CD8-positive, alpha-beta memory T cell (primary cell): ENCODE results near the gene TIMM22. TPM values are rescaled to one million over a fixed set of nuclear protein-coding genes. Genes with fewer than 3 reads are reported as not detected.
"Not testable (repeated sequence)": the region's sequence is repeated elsewhere in the genome, so short reads cannot be mapped to it uniquely, and the experiment has no call there.

ENCODE experiments used
- CTCF ChIA-PET: fragments of 350-600 bp; sonication (Branson Sonifier 250); formaldehyde crosslinking; loops from one replicate; lab custom pipeline; 2021; ENCODE audit warnings: antibody characterized with exemption; lab: Charles Lee
- POLR2A ChIA-PET: fragments of 350-600 bp; sonication (Branson Sonifier 250); formaldehyde crosslinking; loops from one replicate; lab custom pipeline; 2021; ENCODE audit warnings: antibody characterized with exemption; lab: Charles Lee
- DNase-seq, 5 donors: peaks; one replicate each; pipeline versions ENCODE4 v3.0.0 to v3.0.0-alpha.2; 2020 to 2022; ENCODE audit warnings: mixed read lengths in 1 of 5
- H3K27ac ChIP-seq: one replicate; pipeline ENCODE4 v1.7.0; 2013; ENCODE audit warnings: low read depth, mild to moderate bottlenecking, low read length, moderate library complexity
- H3K27me3 ChIP-seq: 2 replicates; pipeline ENCODE4 v1.7.0; 2013; ENCODE audit warnings: low read length, mild to moderate bottlenecking; ENCODE audit not compliant: insufficient read depth, poor library complexity, severe bottlenecking
- H3K36me3 ChIP-seq: 2 replicates; pipeline ENCODE4 v1.7.0; 2013; ENCODE audit warnings: mild to moderate bottlenecking, low read length, moderate library complexity; ENCODE audit not compliant: insufficient read depth
- H3K4me1 ChIP-seq: 2 replicates; pipeline ENCODE4 v1.7.0; 2013; ENCODE audit warnings: mild to moderate bottlenecking, low read length, moderate library complexity; ENCODE audit not compliant: insufficient read depth
- H3K4me3 ChIP-seq: 2 replicates; pipeline ENCODE4 v1.7.0; 2013; ENCODE audit warnings: mild to moderate bottlenecking, low read length
- H3K9me3 ChIP-seq: 2 replicates; pipeline ENCODE4 v1.7.0; 2013; ENCODE audit warnings: mild to moderate bottlenecking, low read length
- H3K27ac Mint-ChIP-seq, 8 donors: one replicate each; pipeline ENCODE4 v1.8.0; 2020 to 2021; ENCODE audit warnings: mixed read lengths in 8 of 8, mild to moderate bottlenecking in 6 of 8, inconsistent platforms in 3 of 8, moderate library complexity in 3 of 8
- H3K27me3 Mint-ChIP-seq, 2 donors: one replicate each; pipeline ENCODE4 v1.8.0; 2020 to 2021; ENCODE audit warnings: mixed read lengths in 2 of 2, mild to moderate bottlenecking in 1 of 2, moderate library complexity in 1 of 2
- H3K36me3 Mint-ChIP-seq, 3 donors: one replicate each; pipeline ENCODE4 v1.8.0; 2020 to 2021; ENCODE audit warnings: mixed read lengths in 3 of 3, inconsistent platforms in 1 of 3, mild to moderate bottlenecking in 1 of 3
- H3K4me1 Mint-ChIP-seq, 3 donors: one replicate each; pipeline ENCODE4 v1.8.0; 2020 to 2021; ENCODE audit warnings: mixed read lengths in 3 of 3, inconsistent platforms in 1 of 3, mild to moderate bottlenecking in 1 of 3
- H3K4me3 Mint-ChIP-seq, 7 donors: one replicate each; pipeline ENCODE4 v1.8.0; 2020 to 2021; ENCODE audit warnings: mixed read lengths in 7 of 7, mild to moderate bottlenecking in 6 of 7, moderate library complexity in 4 of 7, inconsistent platforms in 2 of 7
- H3K9me3 Mint-ChIP-seq, 5 donors: one replicate each; pipeline ENCODE4 v1.8.0; 2020 to 2022; ENCODE audit warnings: mixed read lengths in 5 of 5, mild to moderate bottlenecking in 3 of 5, moderate library complexity in 2 of 5, inconsistent platforms in 1 of 5
- polyA plus RNA-seq: library from polyadenylated mRNA; unstranded; fragments of 300-500 nt; fragmentation: Illumina TruSeq; gene quantifications from one replicate; pipeline ENCODE4 v1.2.3, GENCODE V29; 2021
- total RNA-seq, 2 experiments: library from RNA; stranded (reverse); gene quantifications; one replicate each; pipeline ENCODE4 v1.2.3, GENCODE V29; 2021

Gene TIMM22
- total and polyA plus RNA-seq, 3 experiments from 2014 or later, result 19.9 to 29.2 (median 21.5) TPM

DNA sequence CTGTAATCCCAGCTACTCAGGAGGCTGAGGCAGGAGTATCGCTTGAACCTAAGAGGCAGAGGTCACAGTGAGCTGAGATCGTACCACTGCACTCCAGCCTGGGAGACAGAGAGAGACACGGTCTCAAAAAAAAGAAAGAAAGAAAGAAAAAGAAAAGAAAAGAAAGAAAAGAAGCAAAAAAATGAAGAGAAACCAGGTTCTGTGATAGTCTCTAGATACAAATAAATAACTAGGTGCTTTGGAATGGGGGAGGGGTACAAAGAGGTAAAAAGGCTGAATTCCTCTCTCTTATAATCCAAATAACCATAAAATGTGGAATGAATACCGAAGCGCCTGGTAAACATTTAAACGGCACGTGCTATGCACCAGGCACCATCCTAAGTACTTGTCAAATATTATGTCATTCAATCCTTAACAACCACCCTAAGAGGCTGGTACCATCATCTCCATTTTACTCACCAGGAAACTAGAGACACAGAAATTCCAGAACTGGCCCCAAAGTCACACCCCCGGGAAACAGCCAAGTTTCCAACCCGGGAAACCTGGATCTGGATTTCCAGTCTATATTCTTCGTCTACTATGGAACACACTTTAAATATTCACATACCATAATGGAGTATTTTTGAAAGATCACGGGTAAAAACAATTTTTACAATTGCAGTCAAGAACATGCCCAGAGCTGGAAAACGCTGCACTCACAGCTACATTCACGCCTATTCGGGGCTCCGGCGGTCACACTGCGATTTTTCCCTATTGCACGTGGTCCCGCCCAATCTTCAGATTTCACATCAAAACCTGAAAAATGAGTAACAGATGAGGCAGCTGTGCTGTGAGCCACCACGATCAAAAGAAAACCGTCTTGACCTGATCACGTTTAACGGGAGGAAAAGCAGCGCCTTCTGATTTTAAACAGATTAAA is 27.9 kb upstream of the TIMM22 start:
- H3K27me3 ChIP-seq, result peaks cover 5% of the 10 kb centered on the region
- Mint-ChIP-seq H3K4me3 (no peak overlapping the region), H3K9me3 (no peaks in the 10 kb centered on the region), H3K4me1 (peaks cover 0 to 3% (median 0%) of the 10 kb centered on the region in 3 donors), H3K27me3 (peaks cover 17 to 58% of the 10 kb centered on the region in 2 donors), H3K36me3 (no peaks in the 10 kb centered on the region), H3K27ac (no peak overlapping the region)
- CTCF ChIA-PET, result no interaction called here
- H3K36me3 ChIP-seq, result no peaks in the 10 kb centered on the region
- POLR2A ChIA-PET, result no interaction called here
- H3K4me1 ChIP-seq, result no peaks in the 10 kb centered on the region
- DNase-seq, result no peak
- no peak overlapping the region for H3K27ac ChIP-seq
- no peaks in the 10 kb centered on the region for H3K9me3 ChIP-seq
- H3K4me3 ChIP-seq, result no peak overlapping the region

DNA sequence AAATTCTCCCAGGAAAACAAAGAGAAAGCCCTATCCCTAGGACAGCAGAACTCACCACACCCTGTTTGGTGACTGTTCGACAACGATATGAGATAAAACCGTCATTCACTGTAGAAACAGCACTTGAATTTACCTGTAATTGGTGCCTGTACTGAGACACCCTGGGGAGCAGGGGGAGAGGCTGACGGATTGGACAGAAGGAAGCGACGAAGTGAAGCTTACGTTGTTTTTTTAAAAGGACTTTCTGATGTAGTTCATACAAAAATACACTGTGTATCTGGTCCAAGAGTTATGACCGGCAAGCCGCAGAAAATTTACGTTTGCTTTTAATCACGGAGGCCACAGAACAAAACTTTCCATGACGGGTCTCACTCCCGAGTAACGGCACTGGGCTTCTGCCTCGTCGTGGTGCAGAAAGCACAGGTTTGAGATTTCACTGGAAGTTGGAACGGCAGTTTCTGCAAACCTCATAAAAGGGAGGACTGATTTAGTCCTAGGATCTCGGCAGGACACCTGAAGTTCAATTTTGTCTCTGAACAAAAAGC is 27.0 kb upstream of the TIMM22 start:
- DNase-seq, result no peak
- Mint-ChIP-seq H3K9me3 (no peaks in the 10 kb centered on the region), H3K4me3 (no peak overlapping the region), H3K27me3 (peaks cover 20 to 54% of the 10 kb centered on the region in 2 donors), H3K36me3 (no peaks in the 10 kb centered on the region), H3K4me1 (peaks cover 0 to 3% (median 0%) of the 10 kb centered on the region in 3 donors), H3K27ac (no peak overlapping the region)
- Histone ChIP-seq H3K36me3 (no peaks in the 10 kb centered on the region), H3K4me3 (no peak overlapping the region), H3K9me3 (no peaks in the 10 kb centered on the region), H3K4me1 (no peaks in the 10 kb centered on the region), H3K27ac (no peak overlapping the region), H3K27me3 (peaks cover 5% of the 10 kb centered on the region)
- ChIA-PET CTCF (no interaction called here), POLR2A (no interaction called here)

DNA sequence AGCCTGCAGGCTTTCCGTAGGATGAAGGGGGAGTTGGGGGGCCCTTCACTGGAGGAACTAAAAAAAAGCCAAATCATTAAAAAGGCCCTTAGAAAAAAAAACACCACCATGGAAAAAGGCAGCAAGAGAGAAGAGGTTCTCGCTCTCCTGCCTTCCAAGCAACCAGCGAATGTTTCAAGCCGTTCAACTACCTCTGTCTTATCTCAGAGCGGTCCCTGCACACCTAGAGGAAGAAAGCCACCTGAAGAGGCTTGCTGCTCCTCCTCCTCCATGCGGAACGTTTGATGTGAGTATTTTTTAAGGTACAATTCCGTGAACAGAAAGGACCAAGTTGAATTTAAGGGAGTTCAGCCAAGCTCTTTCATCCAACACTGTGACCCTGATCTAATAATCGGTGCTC is 26.6 kb upstream of the TIMM22 start:
- H3K27me3 ChIP-seq, result peaks cover 5% of the 10 kb centered on the region
- H3K27me3 Mint-ChIP-seq, result peaks cover 19 to 54% of the 10 kb centered on the region in 2 donors
- peaks cover 0 to 3% (median 0%) of the 10 kb centered on the region in 3 donors for H3K4me1 Mint-ChIP-seq
- no peak overlapping the region for H3K27ac ChIP-seq
- ChIA-PET POLR2A (no interaction called here), CTCF (interaction anchor here (1.1 kb wide), 1 partner anchor 27 kb away, joined by 3 read pairs; the partner anchor contains the start of gene TIMM22)
- H3K36me3 ChIP-seq, result no peaks in the 10 kb centered on the region
- no peak overlapping the region for H3K4me3 ChIP-seq
- no peaks in the 10 kb centered on the region for H3K4me1 ChIP-seq
- no peak overlapping the region for H3K27ac Mint-ChIP-seq
- no peak overlapping the region for H3K4me3 Mint-ChIP-seq
- no peak for DNase-seq
- H3K9me3 Mint-ChIP-seq, result no peaks in the 10 kb centered on the region
- H3K9me3 ChIP-seq, result no peaks in the 10 kb centered on the region
- H3K36me3 Mint-ChIP-seq, result no peaks in the 10 kb centered on the region

DNA sequence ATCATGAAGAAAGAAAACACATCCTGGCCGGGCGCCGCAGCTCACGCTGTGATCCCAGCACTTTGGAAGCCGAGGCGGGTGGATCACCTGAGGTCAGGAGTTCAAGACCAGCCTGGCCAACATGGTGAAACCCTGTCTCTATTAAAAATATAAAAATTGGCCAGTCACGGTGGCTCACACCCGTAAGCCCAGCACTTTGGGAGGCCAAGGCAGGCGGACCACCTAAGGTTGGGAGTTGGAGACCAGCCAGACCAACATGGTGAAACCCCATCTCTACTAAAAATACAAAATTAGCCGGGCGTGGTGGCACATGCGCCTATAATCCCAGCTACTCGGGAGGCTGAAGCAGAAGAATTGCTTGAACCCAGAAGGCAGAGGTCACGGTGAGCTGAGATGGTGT is 25.1 kb upstream of the TIMM22 start:
- peaks cover 11% of the 10 kb centered on the region for H3K27me3 ChIP-seq
- H3K4me1 Mint-ChIP-seq, H3K27ac ChIP-seq, H3K36me3 Mint-ChIP-seq, H3K36me3 ChIP-seq, DNase-seq, H3K4me3 Mint-ChIP-seq, H3K4me3 ChIP-seq, CTCF ChIA-PET, POLR2A ChIA-PET, H3K9me3 ChIP-seq, H3K9me3 Mint-ChIP-seq, H3K27ac Mint-ChIP-seq, H3K4me1 ChIP-seq: not testable (repeated sequence)
- H3K27me3 Mint-ChIP-seq, result peaks cover 26 to 62% of the 10 kb centered on the region in 2 donors

DNA sequence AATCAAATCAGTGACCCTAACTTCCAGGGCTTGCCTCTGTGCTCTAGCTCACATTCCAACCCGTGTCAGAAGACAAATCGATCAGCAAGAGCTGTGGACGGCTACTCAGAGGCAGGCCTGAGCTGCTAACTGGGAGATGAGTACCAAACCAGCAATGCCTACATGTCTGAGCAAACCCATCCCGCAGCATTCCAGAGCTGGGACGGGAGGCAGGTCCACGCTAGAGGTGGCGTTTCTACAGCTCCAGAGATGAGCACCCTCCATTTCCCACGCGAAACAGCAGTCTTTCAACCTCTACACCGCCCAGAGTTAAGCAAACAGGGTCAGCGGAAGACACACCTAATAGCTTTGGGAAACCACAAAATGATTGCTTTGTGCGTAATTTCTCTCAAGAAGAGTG is 23.9 kb upstream of the TIMM22 start:
- DNase-seq, result no peak
- H3K4me1 ChIP-seq, result peaks cover 2% of the 10 kb centered on the region
- H3K4me3 ChIP-seq, result no peak overlapping the region
- no peaks in the 10 kb centered on the region for H3K36me3 ChIP-seq
- Mint-ChIP-seq H3K4me3 (no peak overlapping the region), H3K4me1 (peaks cover 2 to 9% (median 2%) of the 10 kb centered on the region in 3 donors), H3K27ac (no peak overlapping the region), H3K27me3 (peaks cover 31 to 64% of the 10 kb centered on the region in 2 donors), H3K36me3 (no peaks in the 10 kb centered on the region), H3K9me3 (no peaks in the 10 kb centered on the region)
- H3K27me3 ChIP-seq, result peaks cover 23% of the 10 kb centered on the region
- no peaks in the 10 kb centered on the region for H3K9me3 ChIP-seq
- CTCF ChIA-PET, result interaction anchor here (1.1 kb wide), 1 partner anchor 24 kb away, joined by 3 read pairs; the partner anchor contains the start of gene TIMM22
- H3K27ac ChIP-seq, result no peak overlapping the region
- POLR2A ChIA-PET, result interaction anchor here (0.6 kb wide), 1 partner anchor 90 kb away, joined by 3 read pairs; no protein-coding TSS in a partner anchor

DNA sequence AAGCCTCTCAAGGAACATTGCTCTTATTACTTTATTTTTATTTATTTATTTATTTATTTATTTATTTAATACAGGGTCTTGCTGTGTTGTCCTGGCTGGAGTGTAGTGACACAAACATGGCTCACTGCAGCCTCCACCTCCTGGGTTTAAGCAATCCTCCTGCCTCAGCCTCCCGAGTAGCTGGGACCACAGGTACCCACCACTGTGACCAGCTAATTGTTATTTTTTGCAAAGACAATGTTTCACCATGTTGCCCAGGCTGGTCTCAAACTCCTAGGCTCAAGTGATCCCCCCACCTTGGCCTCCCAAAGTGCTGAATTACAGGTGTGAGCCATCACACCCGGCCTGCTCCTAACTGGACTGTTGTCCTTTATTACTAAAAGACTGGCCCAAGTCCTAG is 22.2 kb upstream of the TIMM22 start:
- not testable (repeated sequence) for H3K4me3 Mint-ChIP-seq, H3K27ac ChIP-seq, H3K4me3 ChIP-seq, DNase-seq, H3K36me3 ChIP-seq, H3K36me3 Mint-ChIP-seq, H3K9me3 Mint-ChIP-seq, H3K27ac Mint-ChIP-seq, H3K9me3 ChIP-seq, H3K4me1 ChIP-seq
- POLR2A ChIA-PET, result interaction anchor here (0.5 kb wide), 1 partner anchor 80 kb away, joined by 13 read pairs; no protein-coding TSS in a partner anchor
- CTCF ChIA-PET, result interaction anchor here (1.4 kb wide), 1 partner anchor 22 kb away, joined by 4 read pairs; the partner anchor contains the start of gene TIMM22
- peaks cover 27% of the 10 kb centered on the region for H3K27me3 ChIP-seq
- Mint-ChIP-seq H3K27me3 (peaks cover 31 to 55% of the 10 kb centered on the region in 2 donors), H3K4me1 (peaks cover 5 to 10% (median 6%) of the 10 kb centered on the region in 3 donors)

DNA sequence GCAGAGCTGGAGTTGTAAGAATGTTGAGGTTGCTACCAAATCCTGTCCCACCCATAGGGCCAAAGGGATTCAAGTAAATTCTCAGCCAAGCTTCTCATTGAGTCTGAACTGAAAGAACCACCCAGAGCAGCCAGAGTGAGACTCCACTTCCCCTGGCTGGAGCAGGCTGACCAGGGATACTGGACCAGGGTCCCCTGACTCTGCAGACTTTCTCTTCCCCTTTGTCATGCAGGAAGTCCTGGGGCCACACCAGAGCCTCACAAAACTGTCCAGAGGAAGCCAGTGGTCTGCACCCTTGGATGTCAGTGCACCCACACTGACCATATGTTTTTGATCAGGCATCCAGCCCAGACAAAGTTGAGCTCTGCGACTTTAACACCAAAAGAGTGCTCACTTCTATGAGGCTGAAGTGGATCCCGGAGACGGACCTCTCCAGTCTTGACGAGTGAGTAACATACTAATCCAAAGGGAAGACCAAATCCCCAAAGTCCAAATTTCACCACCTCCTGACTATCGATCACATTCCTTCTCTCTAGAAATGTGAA is 21.5 kb upstream of the TIMM22 start:
- DNase-seq, result no peak
- Mint-ChIP-seq H3K9me3 (no peaks in the 10 kb centered on the region), H3K36me3 (no peaks in the 10 kb centered on the region), H3K4me1 (peaks cover 6 to 14% (median 7%) of the 10 kb centered on the region in 3 donors), H3K27me3 (peaks cover 29 to 48% of the 10 kb centered on the region in 2 donors), H3K27ac (no peak overlapping the region), H3K4me3 (no peak overlapping the region)
- Histone ChIP-seq H3K27ac (no peak overlapping the region), H3K36me3 (no peaks in the 10 kb centered on the region), H3K4me3 (no peak overlapping the region), H3K9me3 (no peaks in the 10 kb centered on the region), H3K4me1 (peaks cover 11% of the 10 kb centered on the region), H3K27me3 (peaks cover 24% of the 10 kb centered on the region)
- ChIA-PET POLR2A (interaction anchor here (0.5 kb wide), 1 partner anchor 80 kb away, joined by 13 read pairs; no protein-coding TSS in a partner anchor), CTCF (interaction anchor here (1.4 kb wide), 1 partner anchor 21 kb away, joined by 4 read pairs; the partner anchor contains the start of gene TIMM22)
